ENCODE results near the gene TMEM125.

TMEM125 gene

GRCh38 chr1:43269627-43270375, at the start of gene TMEM125:
Gene TMEM125, plus strand, starts transcription at chr1:43269983. Its CDS starts 2,740 bp downstream, at chr1:43272723.
- TF ChIP-seq, protein P1, sequence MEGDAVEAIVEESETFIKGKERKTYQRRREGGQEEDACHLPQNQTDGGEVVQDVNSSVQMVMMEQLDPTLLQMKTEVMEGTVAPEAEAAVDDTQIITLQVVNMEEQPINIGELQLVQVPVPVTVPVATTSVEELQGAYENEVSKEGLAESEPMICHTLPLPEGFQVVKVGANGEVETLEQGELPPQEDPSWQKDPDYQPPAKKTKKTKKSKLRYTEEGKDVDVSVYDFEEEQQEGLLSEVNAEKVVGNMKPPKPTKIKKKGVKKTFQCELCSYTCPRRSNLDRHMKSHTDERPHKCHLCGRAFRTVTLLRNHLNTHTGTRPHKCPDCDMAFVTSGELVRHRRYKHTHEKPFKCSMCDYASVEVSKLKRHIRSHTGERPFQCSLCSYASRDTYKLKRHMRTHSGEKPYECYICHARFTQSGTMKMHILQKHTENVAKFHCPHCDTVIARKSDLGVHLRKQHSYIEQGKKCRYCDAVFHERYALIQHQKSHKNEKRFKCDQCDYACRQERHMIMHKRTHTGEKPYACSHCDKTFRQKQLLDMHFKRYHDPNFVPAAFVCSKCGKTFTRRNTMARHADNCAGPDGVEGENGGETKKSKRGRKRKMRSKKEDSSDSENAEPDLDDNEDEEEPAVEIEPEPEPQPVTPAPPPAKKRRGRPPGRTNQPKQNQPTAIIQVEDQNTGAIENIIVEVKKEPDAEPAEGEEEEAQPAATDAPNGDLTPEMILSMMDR (IDR thresholded peaks at IDR 0.05; ENCODE audit: extremely low read depth, insufficient read depth, missing control alignments) = no peak
- peak; percentile 15 for DNase-seq (ENCODE audit: low spot score)
- in situ Hi-C loops (cut with MboI; ENCODE audit: low pct_unique_long_range_greater_than_20kb, low sequenced_read_pairs, unreplicated experiment) = no loop called here

GRCh38 chr1:43220905-43221778, 48.6 kb upstream of the TMEM125 start:
- peak; percentile 47 for DNase-seq (ENCODE audit: low spot score)
- in situ Hi-C loops (cut with MboI; ENCODE audit: low pct_unique_long_range_greater_than_20kb, low sequenced_read_pairs, unreplicated experiment) = no loop called here
- TF ChIP-seq, protein P1 (IDR thresholded peaks at IDR 0.05; ENCODE audit: extremely low read depth, insufficient read depth, missing control alignments) = no peak

- DNase-seq (ENCODE audit: low spot score) = no peak
- in situ Hi-C loops (cut with MboI; ENCODE audit: low pct_unique_long_range_greater_than_20kb, low sequenced_read_pairs, unreplicated experiment) = no loop called here
- TF ChIP-seq, protein P1 (IDR thresholded peaks at IDR 0.05; ENCODE audit: extremely low read depth, insufficient read depth, missing control alignments) = no peak
These were observed 48.0 kb upstream of the TMEM125 start for GRCh38 chr1:43221797-43222196.

DNA sequence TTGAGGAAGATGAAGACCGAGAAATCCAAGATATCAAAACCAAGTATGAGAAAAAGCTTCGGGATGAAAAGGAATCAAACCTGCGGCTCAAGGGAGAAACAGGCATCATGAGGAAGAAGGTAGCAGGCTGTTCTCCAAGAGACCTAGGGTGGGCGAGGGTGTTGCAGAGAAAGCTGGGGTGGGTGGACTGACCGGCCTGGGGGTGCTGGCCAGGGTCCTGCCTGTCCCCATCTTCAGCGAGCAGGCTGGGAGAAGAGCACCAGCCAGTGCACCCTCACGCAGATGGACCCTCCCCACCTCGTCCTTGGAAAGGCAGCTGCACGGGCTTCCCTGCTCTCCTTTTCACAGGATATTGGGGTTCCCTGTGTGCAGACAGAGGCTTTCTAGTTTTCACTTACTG, 46.9 kb upstream of the TMEM125 start:
- no peak for DNase-seq (ENCODE audit: low spot score)
- TF ChIP-seq, protein P1 (IDR thresholded peaks at IDR 0.05; ENCODE audit: extremely low read depth, insufficient read depth, missing control alignments) = no peak
- in situ Hi-C loops (cut with MboI; ENCODE audit: low pct_unique_long_range_greater_than_20kb, low sequenced_read_pairs, unreplicated experiment) = no loop called here

DNA sequence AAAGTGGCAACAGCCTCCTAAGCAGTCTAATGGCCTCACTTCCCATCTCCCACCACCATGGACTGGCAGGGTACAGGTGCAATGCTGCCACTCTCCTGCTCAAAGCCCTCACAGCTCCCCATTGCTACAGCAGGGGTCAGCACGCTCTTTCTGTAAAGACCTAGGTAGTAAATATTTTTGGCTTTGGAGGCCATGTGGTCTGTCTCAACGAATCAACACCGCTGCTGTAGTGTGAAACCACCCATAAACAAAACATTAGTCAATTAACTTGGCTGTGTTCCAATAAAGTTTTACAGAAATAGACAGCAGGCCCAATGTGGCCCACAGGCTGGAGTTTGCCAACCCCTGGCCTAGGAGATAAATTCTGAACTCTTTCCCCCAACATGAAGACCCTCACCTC, 44.6 kb upstream of the TMEM125 start:
- in situ Hi-C loops (cut with MboI; ENCODE audit: low pct_unique_long_range_greater_than_20kb, low sequenced_read_pairs, unreplicated experiment) = loop anchor here (25.0 kb wide), 1 partner anchor 137 kb away; the partner anchor contains the start of genes CDC20 and ELOVL1
- TF ChIP-seq, protein P1 (IDR thresholded peaks at IDR 0.05; ENCODE audit: extremely low read depth, insufficient read depth, missing control alignments) = no peak
- no peak for DNase-seq (ENCODE audit: low spot score)

- in situ Hi-C loops (cut with MboI; ENCODE audit: low pct_unique_long_range_greater_than_20kb, low sequenced_read_pairs, unreplicated experiment) = loop anchor here (25.0 kb wide), 1 partner anchor 135 kb away; the partner anchor contains the start of genes CDC20 and ELOVL1
- peak; percentile 78 for DNase-seq (ENCODE audit: low spot score)
- TF ChIP-seq, protein P1 (IDR thresholded peaks at IDR 0.05; ENCODE audit: extremely low read depth, insufficient read depth, missing control alignments) = peak; percentile 94
These were observed 42.5 kb upstream of the TMEM125 start for GRCh38 chr1:43227143-43227764.
